ENCODE data around the gene TTYH3.

DNA sequence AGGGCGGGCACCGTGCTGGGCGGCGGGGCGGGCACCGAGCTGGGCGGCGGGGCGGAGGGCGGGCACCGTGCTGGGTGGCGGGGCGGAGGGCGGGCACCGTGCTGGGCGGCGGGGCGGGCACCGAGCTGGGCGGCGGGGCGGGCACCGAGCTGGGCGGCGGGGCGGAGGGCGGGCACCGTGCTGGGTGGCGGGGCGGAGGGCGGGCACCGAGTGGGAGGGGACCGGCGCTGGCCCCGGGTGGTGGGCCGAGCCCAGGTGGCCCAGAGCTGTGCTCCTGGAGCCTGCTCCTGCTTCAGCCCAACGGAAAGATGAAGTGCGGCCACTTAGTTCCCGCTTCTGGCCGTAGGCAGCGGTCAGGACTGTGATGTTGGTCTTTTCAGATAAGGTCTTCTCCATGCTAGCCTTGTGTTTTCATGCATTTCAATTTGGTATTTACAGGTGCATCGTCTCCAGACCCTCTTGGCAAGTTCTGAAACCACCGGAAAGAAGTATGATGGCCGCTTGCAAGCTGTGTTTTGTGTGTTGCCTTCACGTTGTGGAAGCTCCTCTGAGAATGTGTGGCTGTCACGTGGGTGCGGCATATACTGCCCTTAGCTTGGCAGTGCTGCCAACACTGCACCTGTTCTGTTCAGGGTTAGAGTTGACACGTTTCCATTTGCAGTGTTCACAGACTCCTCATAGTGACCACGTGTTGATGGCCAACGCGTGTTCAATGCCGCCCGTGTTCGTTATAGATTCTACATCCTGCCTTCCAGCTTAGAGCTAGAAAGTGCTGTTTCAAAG lies 47.8 kb upstream of the TTYH3 start:
- TF ChIP-seq POLR2A (IDR thresholded peaks at IDR 0.05) (no peak), POLR2AphosphoS5 (IDR thresholded peaks at IDR 0.05) (no peak), EP300 (IDR thresholded peaks at IDR 0.05) (no peak)
- TF ChIP-seq, protein P1, sequence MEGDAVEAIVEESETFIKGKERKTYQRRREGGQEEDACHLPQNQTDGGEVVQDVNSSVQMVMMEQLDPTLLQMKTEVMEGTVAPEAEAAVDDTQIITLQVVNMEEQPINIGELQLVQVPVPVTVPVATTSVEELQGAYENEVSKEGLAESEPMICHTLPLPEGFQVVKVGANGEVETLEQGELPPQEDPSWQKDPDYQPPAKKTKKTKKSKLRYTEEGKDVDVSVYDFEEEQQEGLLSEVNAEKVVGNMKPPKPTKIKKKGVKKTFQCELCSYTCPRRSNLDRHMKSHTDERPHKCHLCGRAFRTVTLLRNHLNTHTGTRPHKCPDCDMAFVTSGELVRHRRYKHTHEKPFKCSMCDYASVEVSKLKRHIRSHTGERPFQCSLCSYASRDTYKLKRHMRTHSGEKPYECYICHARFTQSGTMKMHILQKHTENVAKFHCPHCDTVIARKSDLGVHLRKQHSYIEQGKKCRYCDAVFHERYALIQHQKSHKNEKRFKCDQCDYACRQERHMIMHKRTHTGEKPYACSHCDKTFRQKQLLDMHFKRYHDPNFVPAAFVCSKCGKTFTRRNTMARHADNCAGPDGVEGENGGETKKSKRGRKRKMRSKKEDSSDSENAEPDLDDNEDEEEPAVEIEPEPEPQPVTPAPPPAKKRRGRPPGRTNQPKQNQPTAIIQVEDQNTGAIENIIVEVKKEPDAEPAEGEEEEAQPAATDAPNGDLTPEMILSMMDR (IDR thresholded peaks at IDR 0.05), result no peak

Measured in suprapubic skin (tissue), 4 donors.